ENCODE data around the gene EHBP1. TPM values are rescaled to one million over a fixed set of nuclear protein-coding genes. Genes with fewer than 3 reads are reported as not detected.

The EHBP1 gene
- total RNA-seq, 1 experiment from 2014 or later = 32.1 TPM

- CTCF ChIA-PET = no interaction called here
- no peak for DNase-seq (ENCODE audit: low spot score)
- no peaks in the 10 kb centered on the region for H3K9me3 ChIP-seq (ENCODE audit: low read depth, low read length, poor library complexity, severe bottlenecking)
- intact Hi-C loops (cut with micrococcal nuclease; ENCODE audit: unreplicated experiment) = no loop called here
- no peak overlapping the region for H3K4me3 ChIP-seq (ENCODE audit: low read depth, low read length, poor library complexity, severe bottlenecking)
- H3K27me3 ChIP-seq (replicated peaks; ENCODE audit: insufficient read depth, low read depth, low read length, poor library complexity) = no peaks in the 10 kb centered on the region
- H3K27ac ChIP-seq (ENCODE audit: low read depth, low read length, poor library complexity, severe bottlenecking) = no peak overlapping the region
- POLR2A ChIA-PET (ENCODE audit: low non-redundant PET) = no interaction called here
- H3K4me1 ChIP-seq (ENCODE audit: insufficient read depth, low read length, poor library complexity, severe bottlenecking) = no peaks in the 10 kb centered on the region
- BruUV-seq (replicated peaks) = no TSS peak
- no peaks in the 10 kb centered on the region for H3K36me3 ChIP-seq (ENCODE audit: insufficient read depth, low read length, poor library complexity, severe bottlenecking)
- TF ChIP-seq, protein P1, sequence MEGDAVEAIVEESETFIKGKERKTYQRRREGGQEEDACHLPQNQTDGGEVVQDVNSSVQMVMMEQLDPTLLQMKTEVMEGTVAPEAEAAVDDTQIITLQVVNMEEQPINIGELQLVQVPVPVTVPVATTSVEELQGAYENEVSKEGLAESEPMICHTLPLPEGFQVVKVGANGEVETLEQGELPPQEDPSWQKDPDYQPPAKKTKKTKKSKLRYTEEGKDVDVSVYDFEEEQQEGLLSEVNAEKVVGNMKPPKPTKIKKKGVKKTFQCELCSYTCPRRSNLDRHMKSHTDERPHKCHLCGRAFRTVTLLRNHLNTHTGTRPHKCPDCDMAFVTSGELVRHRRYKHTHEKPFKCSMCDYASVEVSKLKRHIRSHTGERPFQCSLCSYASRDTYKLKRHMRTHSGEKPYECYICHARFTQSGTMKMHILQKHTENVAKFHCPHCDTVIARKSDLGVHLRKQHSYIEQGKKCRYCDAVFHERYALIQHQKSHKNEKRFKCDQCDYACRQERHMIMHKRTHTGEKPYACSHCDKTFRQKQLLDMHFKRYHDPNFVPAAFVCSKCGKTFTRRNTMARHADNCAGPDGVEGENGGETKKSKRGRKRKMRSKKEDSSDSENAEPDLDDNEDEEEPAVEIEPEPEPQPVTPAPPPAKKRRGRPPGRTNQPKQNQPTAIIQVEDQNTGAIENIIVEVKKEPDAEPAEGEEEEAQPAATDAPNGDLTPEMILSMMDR (conservative IDR thresholded peaks at IDR 0.05; ENCODE audit: low read depth, low read length) = no peak
- no peak for TF ChIP-seq EZH2 (IDR thresholded peaks at IDR 0.05; ENCODE audit: borderline replicate concordance, low read depth, low read length, poor library complexity, severe bottlenecking)
Observed at GRCh38 chr2:62808554-62808953, 103.0 kb downstream of the EHBP1 start.

DNA sequence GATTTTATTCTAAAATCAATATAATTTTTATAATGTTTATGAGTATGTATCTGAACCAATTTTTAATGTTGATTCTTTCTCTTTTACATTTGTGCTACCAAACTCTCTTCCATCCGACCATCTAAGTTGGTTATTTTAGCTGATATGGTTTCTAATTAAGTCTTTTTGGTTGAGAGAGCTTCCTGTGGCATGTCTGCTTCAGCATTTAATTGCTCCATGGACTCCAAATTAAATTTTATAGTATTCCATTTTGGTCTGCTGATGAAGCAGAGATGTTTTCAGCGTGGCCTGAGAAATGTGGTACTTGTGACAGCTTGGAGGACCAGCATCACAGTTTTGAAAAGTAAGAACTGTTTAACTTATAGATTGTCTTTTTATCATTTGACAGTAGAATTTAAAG lies 105.6 kb downstream of the EHBP1 start:
- Histone ChIP-seq H3K4me3 (ENCODE audit: low read depth, low read length, poor library complexity, severe bottlenecking) (no peak overlapping the region), H3K27ac (ENCODE audit: low read depth, low read length, poor library complexity, severe bottlenecking) (no peak overlapping the region), H3K4me1 (ENCODE audit: insufficient read depth, low read length, poor library complexity, severe bottlenecking) (no peaks in the 10 kb centered on the region), H3K9me3 (ENCODE audit: low read depth, low read length, poor library complexity, severe bottlenecking) (no peaks in the 10 kb centered on the region), H3K36me3 (ENCODE audit: insufficient read depth, low read length, poor library complexity, severe bottlenecking) (no peaks in the 10 kb centered on the region), H3K27me3 (replicated peaks; ENCODE audit: insufficient read depth, low read depth, low read length, poor library complexity) (no peaks in the 10 kb centered on the region)
- TF ChIP-seq, protein P1 (conservative IDR thresholded peaks at IDR 0.05; ENCODE audit: low read depth, low read length) = no peak
- no peak for TF ChIP-seq EZH2 (IDR thresholded peaks at IDR 0.05; ENCODE audit: borderline replicate concordance, low read depth, low read length, poor library complexity, severe bottlenecking)
- CTCF ChIA-PET = no interaction called here
- POLR2A ChIA-PET (ENCODE audit: low non-redundant PET) = no interaction called here
- DNase-seq (ENCODE audit: low spot score) = no peak
- BruUV-seq (replicated peaks) = no TSS peak
- intact Hi-C loops (cut with micrococcal nuclease; ENCODE audit: unreplicated experiment) = no loop called here

DNA sequence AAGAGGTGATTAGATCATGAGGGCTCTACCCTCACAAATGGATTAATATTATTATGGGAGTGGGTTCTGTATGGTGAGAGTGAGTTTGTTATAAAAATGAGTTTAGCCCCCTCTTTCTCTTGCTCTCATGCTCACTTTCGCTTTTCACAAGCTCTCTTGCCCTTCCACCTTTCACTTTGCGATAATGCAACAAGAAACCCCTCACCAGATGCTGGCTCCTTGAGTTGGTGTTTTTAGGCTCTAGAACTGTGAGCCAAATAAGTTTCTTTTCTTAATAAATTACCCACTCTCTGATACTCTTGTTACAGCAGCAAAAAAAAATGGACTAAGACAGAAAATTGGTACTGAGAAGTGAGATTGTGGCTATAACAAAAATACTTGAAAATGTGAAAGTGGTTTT lies 106.5 kb downstream of the EHBP1 start:
- Histone ChIP-seq H3K9me3 (ENCODE audit: low read depth, low read length, poor library complexity, severe bottlenecking) (no peaks in the 10 kb centered on the region), H3K27ac (ENCODE audit: low read depth, low read length, poor library complexity, severe bottlenecking) (no peak overlapping the region), H3K27me3 (replicated peaks; ENCODE audit: insufficient read depth, low read depth, low read length, poor library complexity) (no peaks in the 10 kb centered on the region), H3K4me3 (ENCODE audit: low read depth, low read length, poor library complexity, severe bottlenecking) (no peak overlapping the region), H3K4me1 (ENCODE audit: insufficient read depth, low read length, poor library complexity, severe bottlenecking) (no peaks in the 10 kb centered on the region), H3K36me3 (ENCODE audit: insufficient read depth, low read length, poor library complexity, severe bottlenecking) (no peaks in the 10 kb centered on the region)
- CTCF ChIA-PET = no interaction called here
- intact Hi-C loops (cut with micrococcal nuclease; ENCODE audit: unreplicated experiment) = no loop called here
- no TSS peak for BruUV-seq (replicated peaks)
- DNase-seq (ENCODE audit: low spot score) = no peak
- no peak for TF ChIP-seq EZH2 (IDR thresholded peaks at IDR 0.05; ENCODE audit: borderline replicate concordance, low read depth, low read length, poor library complexity, severe bottlenecking)
- TF ChIP-seq, protein P1 (conservative IDR thresholded peaks at IDR 0.05; ENCODE audit: low read depth, low read length) = no peak
- POLR2A ChIA-PET (ENCODE audit: low non-redundant PET) = no interaction called here
